HFFc6 (cell line): ENCODE results near the gene AKR7A2. TPM values are rescaled to one million over a fixed set of nuclear protein-coding genes. Genes with fewer than 3 reads are reported as not detected.
"Not testable (repeated sequence)": the region's sequence is repeated elsewhere in the genome, so short reads cannot be mapped to it uniquely, and the experiment has no call there.

Experiments
- DNase-seq: peaks from one replicate; pipeline ENCODE4 v3.0.0-alpha.2; 2018
- H3K27ac Mint-ChIP-seq: 2 replicates; pipeline ENCODE4 v1.8.0; 2020; ENCODE audit warnings: mild to moderate bottlenecking, mixed read lengths
- H3K27me3 Mint-ChIP-seq: 2 replicates; pipeline ENCODE4 v1.8.0; 2021; ENCODE audit warnings: mild to moderate bottlenecking, moderate library complexity, mixed read lengths; ENCODE audit not compliant: insufficient read depth
- H3K36me3 Mint-ChIP-seq: 2 replicates; pipeline ENCODE4 v1.8.0; 2021; ENCODE audit warnings: low read depth, mixed read lengths
- H3K4me1 Mint-ChIP-seq: 2 replicates; pipeline ENCODE4 v1.8.0; 2020; ENCODE audit warnings: low read depth, mixed read lengths
- H3K4me3 Mint-ChIP-seq: 2 replicates; pipeline ENCODE4 v1.8.0; 2020; ENCODE audit warnings: mild to moderate bottlenecking, moderate library complexity, mixed read lengths
- H3K9me3 Mint-ChIP-seq: 2 replicates; pipeline ENCODE4 v1.8.0; 2020; ENCODE audit warnings: mild to moderate bottlenecking, mixed read lengths
- total RNA-seq, 6 experiments: library from RNA; stranded (reverse); fragmentation: NEBNext Ultra II Directional; extraction: Animal tissue kit (Norgen Biotek cat#: 25700); gene quantifications; 2 replicates in 1 of 6; 3 replicates in 5 of 6; pipeline ENCODE4 v1.2.3, GENCODE V29; 2021
- TF ChIP-seq, protein P1 (sequence below): fragments of 200-600 bp; sonication (generic); IDR thresholded peaks from 2 replicates; pipeline ENCODE4 v1.5.0; 2021; ENCODE audit warnings: antibody characterized with exemption, mild to moderate bottlenecking

The AKR7A2 gene
- total RNA-seq, 6 experiments from 2014 or later, result 62.8 to 74.2 (median 69.4) TPM

GRCh38 chr1:19284881-19285280 is 27.1 kb downstream of the AKR7A2 start:
- peaks cover 5% of the 10 kb centered on the region; the same call in 1 of the 2 replicates for H3K4me1 Mint-ChIP-seq
- peaks cover 9% of the 10 kb centered on the region; the same call in 1 of the 2 replicates for H3K36me3 Mint-ChIP-seq
- DNase-seq, result no peak
- no peaks in the 10 kb centered on the region; the same call in 1 of the 2 replicates for H3K9me3 Mint-ChIP-seq
- TF ChIP-seq, protein P1, sequence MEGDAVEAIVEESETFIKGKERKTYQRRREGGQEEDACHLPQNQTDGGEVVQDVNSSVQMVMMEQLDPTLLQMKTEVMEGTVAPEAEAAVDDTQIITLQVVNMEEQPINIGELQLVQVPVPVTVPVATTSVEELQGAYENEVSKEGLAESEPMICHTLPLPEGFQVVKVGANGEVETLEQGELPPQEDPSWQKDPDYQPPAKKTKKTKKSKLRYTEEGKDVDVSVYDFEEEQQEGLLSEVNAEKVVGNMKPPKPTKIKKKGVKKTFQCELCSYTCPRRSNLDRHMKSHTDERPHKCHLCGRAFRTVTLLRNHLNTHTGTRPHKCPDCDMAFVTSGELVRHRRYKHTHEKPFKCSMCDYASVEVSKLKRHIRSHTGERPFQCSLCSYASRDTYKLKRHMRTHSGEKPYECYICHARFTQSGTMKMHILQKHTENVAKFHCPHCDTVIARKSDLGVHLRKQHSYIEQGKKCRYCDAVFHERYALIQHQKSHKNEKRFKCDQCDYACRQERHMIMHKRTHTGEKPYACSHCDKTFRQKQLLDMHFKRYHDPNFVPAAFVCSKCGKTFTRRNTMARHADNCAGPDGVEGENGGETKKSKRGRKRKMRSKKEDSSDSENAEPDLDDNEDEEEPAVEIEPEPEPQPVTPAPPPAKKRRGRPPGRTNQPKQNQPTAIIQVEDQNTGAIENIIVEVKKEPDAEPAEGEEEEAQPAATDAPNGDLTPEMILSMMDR, result no peak
- H3K4me3 Mint-ChIP-seq, result no peak overlapping the region
- H3K27ac Mint-ChIP-seq, result no peak overlapping the region
- no peaks in the 10 kb centered on the region; the same call in 1 of the 2 replicates for H3K27me3 Mint-ChIP-seq

DNA sequence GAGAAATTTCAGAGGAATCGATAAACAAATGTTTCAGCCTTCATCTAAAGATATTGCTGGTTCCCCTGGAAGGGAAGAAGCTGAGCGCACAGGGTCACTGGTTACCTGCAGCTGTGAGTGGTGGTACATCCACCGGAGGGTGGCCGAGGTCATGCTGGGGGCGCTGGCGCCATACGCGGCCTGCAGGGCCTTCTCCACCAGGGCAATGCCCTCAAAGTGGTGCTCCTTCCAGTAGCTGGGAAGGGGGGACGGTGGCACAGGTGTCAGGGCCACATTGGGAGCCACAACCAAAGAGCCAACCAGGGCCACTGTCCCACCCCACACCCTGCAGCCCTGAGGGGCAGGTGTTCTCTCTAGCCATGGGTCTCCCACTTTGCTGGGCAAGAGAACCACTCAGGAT is 28.1 kb downstream of the AKR7A2 start:
- no peaks in the 10 kb centered on the region; the same call in 1 of the 2 replicates for H3K27me3 Mint-ChIP-seq
- peaks cover 9% of the 10 kb centered on the region; the same call in 1 of the 2 replicates for H3K36me3 Mint-ChIP-seq
- DNase-seq, result no peak
- no peak overlapping the region for H3K27ac Mint-ChIP-seq
- no peaks in the 10 kb centered on the region; the same call in 1 of the 2 replicates for H3K9me3 Mint-ChIP-seq
- TF ChIP-seq, protein P1, result no peak
- H3K4me3 Mint-ChIP-seq, result no peak overlapping the region
- 0 out of 2 replicates have a peak, but pooled peaks cover under 1% of the 10 kb centered on the region for H3K4me1 Mint-ChIP-seq

- no peak overlapping the region for H3K4me3 Mint-ChIP-seq
- H3K27ac Mint-ChIP-seq, result no peak overlapping the region
- peaks cover 2% of the 10 kb centered on the region; the same call in 1 of the 2 replicates for H3K4me1 Mint-ChIP-seq
- DNase-seq, result no peak
- TF ChIP-seq, protein P1, result no peak
- H3K27me3 Mint-ChIP-seq, result peaks cover 8% of the 10 kb centered on the region; the same call in 1 of the 2 replicates
- H3K36me3 Mint-ChIP-seq, result peaks cover 9% of the 10 kb centered on the region
- peaks cover 12% of the 10 kb centered on the region for H3K9me3 Mint-ChIP-seq
These were observed 37.3 kb downstream of the AKR7A2 start for GRCh38 chr1:19274636-19275035.

DNA sequence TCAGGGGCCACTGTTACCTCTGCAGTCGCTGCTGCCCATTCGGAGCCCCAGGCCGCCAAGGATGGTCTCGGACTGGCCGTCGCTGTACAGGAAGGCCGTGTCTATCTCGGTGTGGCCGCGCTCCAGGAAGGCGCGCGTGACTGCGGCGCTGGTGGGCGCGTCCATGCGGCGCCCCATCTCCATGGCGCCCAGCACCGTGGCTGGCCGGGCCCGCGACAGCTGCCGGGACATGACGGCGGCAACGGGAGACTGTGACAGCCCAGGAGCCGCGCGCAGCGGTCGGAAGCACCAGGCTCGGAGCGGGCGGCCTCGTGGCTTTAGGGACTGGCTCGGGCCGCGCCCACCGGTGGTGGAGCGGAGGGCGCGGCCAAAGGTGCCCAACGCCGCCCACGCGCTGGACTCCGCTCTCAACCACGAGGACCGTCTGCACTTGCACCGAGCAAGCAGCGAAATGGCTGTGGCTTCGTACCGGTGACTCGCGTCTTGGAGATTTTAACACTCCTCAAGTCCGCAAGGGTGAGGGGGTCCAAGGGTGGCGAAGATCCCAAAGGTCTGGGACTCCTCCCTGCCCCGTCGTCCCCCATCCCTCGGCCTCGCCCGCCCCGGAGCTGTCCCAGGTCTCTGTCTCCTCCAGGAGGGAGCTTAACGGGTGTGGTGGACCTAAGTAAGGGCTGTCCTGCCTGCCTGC is 38.0 kb downstream of the AKR7A2 start:
- DNase-seq, H3K36me3 Mint-ChIP-seq: not testable (repeated sequence)

GRCh38 chr1:19273106-19273843 is 38.7 kb downstream of the AKR7A2 start:
- Mint-ChIP-seq H3K4me3 (no peak overlapping the region), H3K36me3 (peaks cover 9% of the 10 kb centered on the region), H3K9me3 (peaks cover 12% of the 10 kb centered on the region), H3K27me3 (peaks cover 8% of the 10 kb centered on the region; the same call in 1 of the 2 replicates), H3K27ac (no peak overlapping the region), H3K4me1 (peaks cover 7% of the 10 kb centered on the region; the same call in 1 of the 2 replicates)
- DNase-seq, result no peak
- TF ChIP-seq, protein P1, result no peak

More for the DNA sequence above, 38.0 kb downstream of the AKR7A2 start:
- H3K27ac Mint-ChIP-seq, H3K27me3 Mint-ChIP-seq, H3K4me3 Mint-ChIP-seq, H3K4me1 Mint-ChIP-seq: not testable (repeated sequence)
- H3K9me3 Mint-ChIP-seq, result peaks cover 12% of the 10 kb centered on the region

DNA sequence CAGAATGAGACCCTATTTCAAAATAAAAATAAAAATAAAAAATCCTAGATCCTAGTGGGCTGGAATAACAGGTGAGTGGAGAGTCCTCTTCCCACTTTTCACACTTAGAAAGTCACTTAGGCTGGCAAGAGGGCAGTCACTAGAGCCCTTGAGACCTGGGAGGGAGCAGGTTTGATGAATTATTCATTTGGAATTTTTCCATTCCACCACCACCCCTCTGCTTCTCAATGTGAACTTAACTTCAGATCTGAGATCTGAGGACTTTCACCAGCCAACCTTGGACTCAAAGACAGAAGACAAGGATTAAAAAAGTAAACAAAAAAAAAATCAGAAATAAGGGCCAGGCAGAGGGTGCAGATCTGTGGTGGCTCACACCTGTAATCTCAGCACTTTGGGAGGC is 39.9 kb downstream of the AKR7A2 start:
- peaks cover 7% of the 10 kb centered on the region; the same call in 1 of the 2 replicates for H3K4me1 Mint-ChIP-seq
- no peak overlapping the region for H3K27ac Mint-ChIP-seq
- H3K4me3 Mint-ChIP-seq, result no peak overlapping the region
- H3K36me3 Mint-ChIP-seq, result peaks cover 9% of the 10 kb centered on the region
- peaks cover 8% of the 10 kb centered on the region; the same call in 1 of the 2 replicates for H3K27me3 Mint-ChIP-seq
- TF ChIP-seq, protein P1, result no peak
- peaks cover 12% of the 10 kb centered on the region for H3K9me3 Mint-ChIP-seq
- no peak for DNase-seq

DNA sequence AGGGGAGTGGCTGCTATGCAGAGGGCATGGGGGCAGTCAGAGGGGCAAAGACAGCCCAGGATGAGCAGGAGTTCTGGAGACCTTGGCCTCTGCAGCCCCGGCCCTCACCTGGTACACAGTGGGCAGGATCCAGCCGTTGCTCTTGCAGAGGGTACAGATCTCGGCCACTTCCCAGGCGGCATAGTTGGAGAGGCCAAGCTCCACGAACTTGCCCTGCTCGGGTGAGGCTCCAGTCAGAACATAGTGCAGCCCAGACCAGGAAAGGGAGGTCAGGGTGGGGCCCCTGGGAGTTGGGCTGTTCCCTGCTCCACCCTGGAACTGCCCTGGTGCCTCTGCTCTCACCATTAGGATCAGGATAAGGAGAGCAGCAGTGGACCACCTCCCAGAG is 41.6 kb downstream of the AKR7A2 start:
- H3K27me3 Mint-ChIP-seq, DNase-seq, H3K27ac Mint-ChIP-seq, H3K9me3 Mint-ChIP-seq, H3K4me3 Mint-ChIP-seq, H3K36me3 Mint-ChIP-seq, H3K4me1 Mint-ChIP-seq: not testable (repeated sequence)
